Skeletal muscle cell (primary cell): ENCODE data around the gene PLPP3.
"Not testable (repeated sequence)": the region's sequence is repeated elsewhere in the genome, so short reads cannot be mapped to it uniquely, and the experiment has no call there.

Experiments used
- DNase-seq: peaks from one replicate; pipeline ENCODE4 v3.0.0-alpha.2; 2010; ENCODE audit warnings: low read depth
- H3K4me3 ChIP-seq: 2 replicates; pipeline ENCODE4 v1.5.1; 2011; ENCODE audit warnings: low read depth, mild to moderate bottlenecking, control low read depth, low read length, moderate library complexity

The PLPP3 gene

GRCh38 chr1:56578963-56579875 lies at the start of gene PLPP3:
Gene PLPP3, minus strand, starts transcription at chr1:56579563. Its CDS starts 547 bp downstream, at chr1:56579016.
- DNase-seq, result peak; percentile 82
- peak within 1 kb of the TSS; percentile 95 for H3K4me3 ChIP-seq

DNA sequence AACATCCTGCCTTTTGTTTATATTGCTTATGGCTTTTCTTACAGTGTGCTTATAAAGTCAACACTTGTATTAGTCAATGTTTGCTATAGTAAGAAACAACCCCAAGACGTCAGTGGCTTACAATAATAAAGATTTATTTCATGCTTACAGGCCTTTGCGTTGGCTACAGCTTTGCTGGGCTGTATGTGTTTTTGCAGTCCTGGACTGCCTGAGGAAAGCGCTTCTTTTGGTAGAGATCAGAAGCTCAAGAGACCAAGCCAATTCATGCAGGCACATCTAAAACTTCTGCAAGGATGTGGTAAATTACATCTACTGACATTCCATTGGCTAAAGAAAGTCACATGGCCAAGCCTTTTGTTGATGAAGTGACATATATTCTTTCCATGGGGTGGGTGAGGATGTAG lies 48.3 kb upstream of the PLPP3 start:
- no peak for DNase-seq
- no peak overlapping the region for H3K4me3 ChIP-seq

GRCh38 chr1:56627019-56627635 lies 47.8 kb upstream of the PLPP3 start:
- no peak for DNase-seq
- no peak overlapping the region for H3K4me3 ChIP-seq

- no peak overlapping the region for H3K4me3 ChIP-seq
- DNase-seq, result peak; percentile 13
These were observed 47.2 kb upstream of the PLPP3 start for GRCh38 chr1:56626546-56626945.

DNA sequence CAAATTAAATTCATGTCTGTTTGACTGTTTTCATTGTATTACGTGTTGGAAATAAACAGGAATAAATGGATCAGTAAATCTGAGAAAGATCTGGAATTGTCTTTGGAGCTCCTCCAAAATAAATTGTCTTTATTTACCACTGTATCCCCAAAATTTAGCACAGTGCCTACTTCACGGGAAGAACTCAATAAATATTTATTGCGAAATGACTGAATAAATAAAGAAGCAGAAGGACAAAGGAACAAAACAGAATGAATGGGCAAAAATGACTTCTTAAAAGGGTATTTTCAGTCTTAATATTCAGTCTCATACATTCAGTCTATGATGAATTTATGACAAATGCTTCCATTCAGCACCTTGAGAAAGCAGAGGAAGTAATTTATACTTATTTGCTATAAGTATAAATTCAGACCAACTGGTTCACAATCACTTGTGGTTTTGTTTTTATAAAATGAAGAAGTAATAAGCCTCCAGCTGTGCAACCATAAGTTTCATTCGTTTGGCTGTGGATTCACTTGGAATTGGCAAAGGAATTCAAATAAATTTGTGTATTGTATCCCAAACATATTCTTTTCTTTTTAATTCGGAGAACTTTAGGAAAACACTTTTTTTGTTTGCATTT lies 46.6 kb upstream of the PLPP3 start:
- H3K4me3 ChIP-seq, result no peak overlapping the region
- no peak for DNase-seq

- peak; percentile 41 for DNase-seq
- no peak overlapping the region for H3K4me3 ChIP-seq
These were observed 37.8 kb upstream of the PLPP3 start for GRCh38 chr1:56617141-56617540.

DNA sequence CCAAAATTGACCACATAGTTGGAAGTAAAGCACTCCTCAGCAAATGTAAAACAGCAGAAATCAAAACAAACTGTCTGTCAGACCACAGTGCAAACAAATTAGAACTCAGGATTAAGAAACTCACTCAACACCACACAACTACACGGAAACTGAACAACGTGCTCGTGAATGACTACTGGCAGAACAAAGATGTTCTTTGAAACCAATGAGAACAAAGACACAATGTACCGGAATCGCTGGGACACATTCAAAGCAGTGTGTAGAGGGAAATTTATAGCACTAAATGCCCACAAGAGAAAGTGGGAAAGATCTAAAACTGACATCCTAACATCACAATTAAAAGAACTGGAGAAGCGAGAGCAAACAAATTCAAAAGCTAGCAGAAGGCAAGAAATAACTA lies 31.4 kb upstream of the PLPP3 start:
- DNase-seq, H3K4me3 ChIP-seq: not testable (repeated sequence)

DNA sequence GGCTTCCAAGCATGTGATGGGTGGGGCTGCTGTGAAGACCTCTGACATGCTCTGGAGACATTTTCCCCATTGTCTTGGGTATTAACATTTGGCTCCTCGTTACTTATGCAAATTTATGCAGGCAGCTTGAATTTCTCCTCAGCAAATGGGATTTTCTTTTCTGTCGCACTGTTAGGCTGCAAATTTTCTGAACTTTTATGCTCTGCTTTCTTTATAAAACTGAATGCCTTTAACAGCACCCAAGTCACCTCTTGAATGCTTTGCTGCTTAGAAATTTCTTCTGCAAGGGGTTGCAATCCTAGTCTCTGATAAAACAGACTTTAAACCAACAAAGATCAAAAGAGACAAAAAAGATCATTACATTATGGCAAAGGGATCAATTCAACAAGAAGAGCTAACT lies 30.7 kb upstream of the PLPP3 start:
- not testable (repeated sequence) for DNase-seq, H3K4me3 ChIP-seq

- not testable (repeated sequence) for DNase-seq, H3K4me3 ChIP-seq
These were observed 16.2 kb upstream of the PLPP3 start for GRCh38 chr1:56595397-56596191.

GRCh38 chr1:56591909-56592308 lies 12.5 kb upstream of the PLPP3 start:
- no peak overlapping the region for H3K4me3 ChIP-seq
- DNase-seq, result no peak

GRCh38 chr1:56590520-56591011 lies 11.2 kb upstream of the PLPP3 start:
- DNase-seq, result no peak
- H3K4me3 ChIP-seq, result no peak overlapping the region

- DNase-seq, result no peak
- H3K4me3 ChIP-seq, result no peak overlapping the region
These were observed 10.0 kb upstream of the PLPP3 start for GRCh38 chr1:56589369-56589768.

DNA sequence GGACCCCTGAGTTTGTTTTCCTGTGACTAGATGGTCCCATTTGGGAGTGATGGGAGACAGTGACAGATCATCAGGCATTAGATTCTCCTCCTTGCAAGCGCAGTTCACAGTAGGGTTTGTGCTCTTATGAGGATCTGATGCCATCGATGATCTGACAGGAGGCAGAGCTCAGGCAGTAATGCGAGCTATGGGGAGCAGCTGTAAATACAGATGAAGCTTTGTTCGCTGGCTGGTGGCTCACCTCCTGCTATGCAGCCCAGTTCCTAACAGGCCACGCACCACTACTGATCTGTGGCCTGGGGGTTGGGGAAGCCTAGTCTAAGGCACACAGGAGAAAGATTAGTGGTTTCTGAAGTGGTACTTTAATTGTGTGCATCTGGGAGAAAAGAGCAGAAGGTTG lies 7.1 kb upstream of the PLPP3 start:
- H3K4me3 ChIP-seq, result no peak overlapping the region
- DNase-seq, result no peak

- H3K4me3 ChIP-seq, result no peak overlapping the region
- DNase-seq, result no peak
These were observed 6.6 kb upstream of the PLPP3 start for GRCh38 chr1:56585985-56586384.

- H3K4me3 ChIP-seq, result no peak overlapping the region
- DNase-seq, result no peak
These were observed 5.7 kb upstream of the PLPP3 start for GRCh38 chr1:56584910-56585528.

DNA sequence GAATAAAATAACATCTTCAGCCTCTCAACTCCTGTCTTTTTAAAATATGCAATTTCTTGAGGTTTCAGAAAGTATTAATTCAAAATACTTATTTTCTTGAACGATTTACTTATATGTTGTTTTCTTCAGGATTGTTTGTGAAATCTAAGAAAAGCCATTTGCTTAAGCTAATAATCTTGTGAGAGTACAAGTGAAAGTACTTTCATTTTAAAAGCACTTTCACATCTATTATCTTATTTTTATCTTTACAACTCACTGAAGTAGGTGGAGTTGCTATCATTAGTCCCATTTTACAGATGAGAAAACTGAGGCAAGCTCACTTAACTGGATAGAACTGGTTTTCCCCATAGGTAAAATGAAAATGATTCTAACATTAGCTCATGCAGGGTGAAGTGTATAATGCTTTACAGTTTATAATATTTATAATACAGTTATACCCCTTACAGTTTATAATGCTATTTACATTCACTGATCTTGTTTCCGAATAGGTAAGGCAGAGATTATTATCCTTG lies 4.7 kb upstream of the PLPP3 start:
- H3K4me3 ChIP-seq, result no peak overlapping the region
- DNase-seq, result no peak

GRCh38 chr1:56580771-56581170 lies 1.4 kb upstream of the PLPP3 start:
- DNase-seq, result no peak
- no peak overlapping the region for H3K4me3 ChIP-seq

GRCh38 chr1:56578138-56578962 lies 1.0 kb downstream of the PLPP3 start:
- peak overlapping the region; percentile 95 for H3K4me3 ChIP-seq
- no peak for DNase-seq
